Mucosa of descending colon (tissue), 3 donors: ENCODE measurements around the gene IFNAR2. TPM values are rescaled to one million over a fixed set of nuclear protein-coding genes. Genes with fewer than 3 reads are reported as not detected.

Experiments
- ATAC-seq: fragments of 200-7000 bp; cut with Tn5 transposase; one replicate; pipeline ENCODE4 v1.9.1; 2020; ENCODE audit warnings: mild to moderate bottlenecking, moderate library complexity
- DNase-seq, 3 donors: peaks; one replicate each; pipeline ENCODE4 v3.0.0-alpha.2; 2020
- H3K36me3 ChIP-seq: fragments of 200-600 bp; one replicate; pipeline ENCODE4 v1.8.0; 2021; ENCODE audit warnings: low read depth, mild to moderate bottlenecking
- H3K4me1 ChIP-seq: fragments of 200-600 bp; one replicate; pipeline ENCODE4 v1.8.0; 2021; ENCODE audit warnings: low read depth, mild to moderate bottlenecking
- H3K4me3 ChIP-seq: fragments of 200-600 bp; one replicate; pipeline ENCODE4 v1.8.0; 2021; ENCODE audit warnings: mild to moderate bottlenecking
- H3K9me3 ChIP-seq: fragments of 200-600 bp; one replicate; pipeline ENCODE4 v1.8.0; 2021; ENCODE audit warnings: mild to moderate bottlenecking
- intact Hi-C, 2 donors: fragments of 100-400 bp; cut with DNase I in 1 of 2; cut with micrococcal nuclease in 1 of 2; formaldehyde crosslinking; loops; one replicate each; pipeline versions ENCODE4 v1.11.0 to v1.11.1; 2022; cut with DNase I, micrococcal nuclease
- total RNA-seq, 3 donors: library from RNA; stranded (reverse); fragmentation: NEBNext Ultra II Directional in 2 of 3; extraction: Animal tissue kit (Norgen Biotek cat#: 25700) in 2 of 3; gene quantifications; one replicate each; pipeline versions ENCODE4 v1.2.1 to v1.2.4, GENCODE V29; 2021 to 2023
- TF ChIP-seq, protein P1 (sequence below): fragments of 200-600 bp; IDR thresholded peaks from one replicate; pipeline ENCODE4 v1.8.0; 2022; ENCODE audit warnings: antibody characterized with exemption, mild to moderate bottlenecking
- donor health status: DM: no; HTN: no; CAD: no; lungs with moderate emphysema.
- donor health status: DM: no; HTN: no; CAD: no.
- donor health status: DM: no; HTN: yes; CAD: no.

The IFNAR2 gene
- total RNA-seq, 3 donors from 2014 or later: 11.9 to 20.5 (median 18.2) TPM

DNA sequence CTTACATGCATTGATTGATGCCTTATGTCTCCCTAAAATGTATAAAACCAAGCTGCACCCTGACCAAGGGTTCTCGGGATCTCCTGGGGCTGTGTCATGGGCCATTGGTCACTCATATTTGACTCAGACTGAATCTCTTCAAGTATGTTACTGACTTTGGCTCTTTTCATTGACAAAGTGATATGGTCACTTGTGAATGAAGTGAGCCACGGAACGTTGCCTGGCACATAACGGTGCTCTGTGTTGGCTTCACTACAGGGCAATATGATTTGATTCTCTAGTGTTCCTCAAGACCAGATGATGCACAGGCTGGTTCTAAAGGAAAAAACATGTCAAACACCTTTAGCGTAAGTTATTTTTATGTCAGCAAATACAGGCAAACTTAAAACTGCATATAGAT, 25.0 kb downstream of the IFNAR2 start:
- TF ChIP-seq, protein P1, sequence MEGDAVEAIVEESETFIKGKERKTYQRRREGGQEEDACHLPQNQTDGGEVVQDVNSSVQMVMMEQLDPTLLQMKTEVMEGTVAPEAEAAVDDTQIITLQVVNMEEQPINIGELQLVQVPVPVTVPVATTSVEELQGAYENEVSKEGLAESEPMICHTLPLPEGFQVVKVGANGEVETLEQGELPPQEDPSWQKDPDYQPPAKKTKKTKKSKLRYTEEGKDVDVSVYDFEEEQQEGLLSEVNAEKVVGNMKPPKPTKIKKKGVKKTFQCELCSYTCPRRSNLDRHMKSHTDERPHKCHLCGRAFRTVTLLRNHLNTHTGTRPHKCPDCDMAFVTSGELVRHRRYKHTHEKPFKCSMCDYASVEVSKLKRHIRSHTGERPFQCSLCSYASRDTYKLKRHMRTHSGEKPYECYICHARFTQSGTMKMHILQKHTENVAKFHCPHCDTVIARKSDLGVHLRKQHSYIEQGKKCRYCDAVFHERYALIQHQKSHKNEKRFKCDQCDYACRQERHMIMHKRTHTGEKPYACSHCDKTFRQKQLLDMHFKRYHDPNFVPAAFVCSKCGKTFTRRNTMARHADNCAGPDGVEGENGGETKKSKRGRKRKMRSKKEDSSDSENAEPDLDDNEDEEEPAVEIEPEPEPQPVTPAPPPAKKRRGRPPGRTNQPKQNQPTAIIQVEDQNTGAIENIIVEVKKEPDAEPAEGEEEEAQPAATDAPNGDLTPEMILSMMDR: no peak
- Histone ChIP-seq H3K4me3 (no peak overlapping the region), H3K9me3 (no peaks in the 10 kb centered on the region), H3K4me1 (no peaks in the 10 kb centered on the region), H3K36me3 (no peaks in the 10 kb centered on the region)
- no peak for ATAC-seq
- DNase-seq: no peak
- intact Hi-C loops: no loop called here

DNA sequence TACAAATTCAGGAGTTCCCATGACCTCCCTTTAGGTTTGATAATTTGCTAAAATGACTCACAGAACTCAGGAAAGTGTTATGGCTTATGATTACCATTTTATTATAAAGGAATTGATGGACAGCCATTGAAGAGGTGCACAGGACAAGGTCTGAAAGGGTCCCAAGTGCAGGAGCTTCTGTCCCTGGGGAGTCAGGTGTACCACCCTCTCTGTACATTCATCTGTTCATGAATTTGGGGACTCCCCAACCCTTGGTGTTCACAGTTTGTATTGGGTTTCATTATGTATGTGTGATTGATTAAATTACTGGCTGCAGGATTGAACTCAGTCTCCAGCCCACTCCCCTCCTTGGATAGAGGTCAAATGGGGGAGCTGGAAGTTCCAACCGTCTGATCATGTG, 25.7 kb downstream of the IFNAR2 start:
- no peaks in the 10 kb centered on the region for H3K9me3 ChIP-seq
- no peak overlapping the region for H3K4me3 ChIP-seq
- DNase-seq: no peak
- intact Hi-C loops: no loop called here
- no peak for ATAC-seq
- H3K4me1 ChIP-seq: no peaks in the 10 kb centered on the region
- H3K36me3 ChIP-seq: no peaks in the 10 kb centered on the region
- TF ChIP-seq, protein P1: no peak

DNA sequence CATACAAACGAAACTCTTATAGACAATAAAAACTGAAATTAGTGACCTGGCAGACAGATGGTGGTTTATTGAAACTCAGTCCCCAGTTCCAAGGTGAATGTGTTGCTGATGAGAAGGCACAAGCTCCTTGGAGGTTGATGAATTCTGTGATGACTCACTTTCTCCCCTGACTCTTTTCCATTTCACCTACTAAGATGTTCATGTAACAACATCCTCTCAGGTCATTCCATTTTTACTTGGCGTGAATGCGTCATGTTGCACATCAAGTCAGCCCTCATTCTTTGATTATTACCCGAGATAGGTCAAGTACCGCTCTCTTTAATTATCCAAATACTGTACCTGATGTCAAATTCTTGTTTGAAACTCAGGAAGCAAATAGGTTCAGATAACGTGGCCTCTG, 26.3 kb downstream of the IFNAR2 start:
- ATAC-seq (no peak), DNase-seq (no peak)
- no peak overlapping the region for H3K4me3 ChIP-seq
- TF ChIP-seq, protein P1: no peak
- no peaks in the 10 kb centered on the region for H3K9me3 ChIP-seq
- no peaks in the 10 kb centered on the region for H3K36me3 ChIP-seq
- H3K4me1 ChIP-seq: no peaks in the 10 kb centered on the region
- intact Hi-C loops: no loop called here

DNA sequence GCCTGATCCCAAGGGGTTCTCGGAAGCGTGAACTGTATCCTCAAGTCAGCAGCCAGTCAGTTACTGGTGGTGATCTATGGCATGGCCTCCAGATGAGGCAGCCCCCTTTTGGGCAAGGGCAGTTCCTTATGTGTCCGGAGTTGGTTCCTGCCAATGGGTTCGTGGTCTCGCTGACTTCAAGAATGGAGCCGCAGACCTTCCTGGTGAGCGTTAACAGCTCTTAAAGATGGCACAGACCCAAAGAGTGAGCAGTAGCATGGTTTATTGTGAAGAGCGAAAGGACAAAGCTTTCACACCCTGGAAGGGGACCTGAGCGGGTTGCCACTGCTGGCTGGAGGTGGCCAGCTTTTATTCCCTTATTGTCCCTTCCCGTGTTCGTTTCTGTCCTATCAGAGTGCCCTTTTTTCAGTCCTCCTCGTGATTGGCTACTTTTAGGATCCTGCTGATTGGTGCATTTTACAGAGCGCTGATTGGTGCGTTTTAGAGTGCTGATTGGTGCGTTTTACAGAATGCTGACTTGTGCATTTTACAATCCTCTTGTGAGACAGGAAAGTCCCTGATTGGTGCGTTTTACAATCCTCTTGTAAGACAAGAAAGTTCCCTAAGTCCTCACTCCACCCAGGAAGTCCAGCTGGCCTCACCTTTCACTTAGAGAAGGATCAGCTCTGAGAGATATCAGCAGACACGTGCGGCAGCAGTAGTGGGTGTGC, 27.5 kb downstream of the IFNAR2 start:
- ATAC-seq (no peak), DNase-seq (no peak)
- H3K9me3 ChIP-seq: no peaks in the 10 kb centered on the region
- H3K4me3 ChIP-seq: no peak overlapping the region
- intact Hi-C loops: no loop called here
- TF ChIP-seq, protein P1: no peak
- H3K36me3 ChIP-seq: no peaks in the 10 kb centered on the region
- H3K4me1 ChIP-seq: no peaks in the 10 kb centered on the region

DNA sequence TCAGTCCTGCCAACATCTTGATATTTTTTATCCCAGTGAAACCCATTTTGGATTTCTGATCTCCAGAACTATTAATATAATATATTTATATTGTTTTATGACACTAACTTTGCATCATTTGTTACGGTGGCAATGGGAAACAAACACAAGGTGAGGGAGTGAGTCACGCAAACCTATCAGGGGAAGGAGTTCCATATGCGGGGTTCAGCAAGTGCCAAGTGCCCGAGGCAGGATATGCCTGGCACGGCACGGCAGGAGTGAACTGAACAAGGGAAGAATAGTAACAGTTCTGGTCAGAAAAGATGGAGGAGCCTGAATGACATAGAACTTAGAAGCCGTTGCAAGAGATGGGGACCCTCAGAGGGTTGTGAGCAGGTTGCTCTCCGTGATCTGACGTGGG, 28.7 kb downstream of the IFNAR2 start:
- DNase-seq (no peak), ATAC-seq (no peak)
- H3K36me3 ChIP-seq: no peaks in the 10 kb centered on the region
- no peak overlapping the region for H3K4me3 ChIP-seq
- TF ChIP-seq, protein P1: no peak
- intact Hi-C loops: no loop called here
- no peaks in the 10 kb centered on the region for H3K9me3 ChIP-seq
- H3K4me1 ChIP-seq: no peaks in the 10 kb centered on the region

DNA sequence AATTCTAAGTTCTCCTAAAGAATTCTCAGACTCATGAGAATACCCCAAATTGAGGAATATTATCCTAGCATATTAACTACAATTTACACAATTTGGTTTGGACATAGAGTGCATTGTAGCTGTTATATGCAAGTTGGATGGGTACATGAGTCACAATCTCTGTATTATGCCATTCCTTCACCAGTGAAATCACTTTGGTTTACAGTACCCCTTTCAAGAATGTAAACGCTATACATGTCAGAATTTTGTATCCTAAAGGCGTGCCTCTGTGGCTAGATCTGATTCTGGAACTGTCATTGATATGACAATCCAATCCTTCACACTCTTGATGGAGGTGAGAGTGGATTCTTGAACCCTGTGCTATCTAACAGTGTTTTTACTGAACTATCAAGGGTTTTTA, 29.7 kb downstream of the IFNAR2 start:
- intact Hi-C loops: no loop called here
- Histone ChIP-seq H3K4me1 (no peaks in the 10 kb centered on the region), H3K36me3 (no peaks in the 10 kb centered on the region), H3K4me3 (no peak overlapping the region), H3K9me3 (no peaks in the 10 kb centered on the region)
- ATAC-seq (no peak), DNase-seq (no peak)
- TF ChIP-seq, protein P1: no peak
